Neural cell (in vitro differentiated cells): ENCODE results near the gene MGAT4B. TPM values are rescaled to one million over a fixed set of nuclear protein-coding genes. Genes with fewer than 3 reads are reported as not detected.

Experiments
- H2AFZ ChIP-seq: fragments of 200-600, 300-800 bp; sonication (generic), shearing (Covaris generic); 2 replicates; pipeline ENCODE4 v1.6.0; 2014; ENCODE audit warnings: low read depth, mild to moderate bottlenecking, antibody characterized with exemption, low read length, moderate library complexity
- H3F3A ChIP-seq: fragments of 200-600 bp; shearing (Covaris generic); 2 replicates; pipeline ENCODE4 v1.6.1; 2016; ENCODE audit warnings: mild to moderate bottlenecking, moderate library complexity, mixed read lengths, antibody characterized with exemption, low read length; ENCODE audit not compliant: insufficient read depth, poor library complexity, severe bottlenecking
- H3K27ac ChIP-seq: fragments of 200-600, 300-800 bp; sonication (generic), shearing (Covaris generic); 2 replicates; pipeline ENCODE4 v1.5.1; 2014; ENCODE audit warnings: mild to moderate bottlenecking, low read length, moderate library complexity
- H3K27me3 ChIP-seq: fragments of 300-800, 200-600 bp; sonication (generic), shearing (Covaris generic); 2 replicates; pipeline ENCODE4 v1.6.0; 2014; ENCODE audit warnings: mild to moderate bottlenecking, low read depth, low read length, moderate library complexity; ENCODE audit not compliant: insufficient read depth
- H3K36me3 ChIP-seq: fragments of 300-800, 200-600 bp; sonication (generic), shearing (Covaris generic); 2 replicates; pipeline ENCODE4 v1.5.1; 2014; ENCODE audit warnings: mild to moderate bottlenecking, antibody characterized with exemption, low read length, moderate library complexity; ENCODE audit not compliant: insufficient read depth
- H3K4me2 ChIP-seq: fragments of 300-800, 200-600 bp; sonication (generic), shearing (Covaris generic); 2 replicates; pipeline ENCODE4 v1.6.0; 2014; ENCODE audit warnings: mild to moderate bottlenecking, low read length
- H3K4me3 ChIP-seq: fragments of 300-800, 200-600 bp; sonication (generic), shearing (Covaris generic); 2 replicates; pipeline ENCODE4 v1.5.1; 2014; ENCODE audit warnings: mild to moderate bottlenecking, low read length, moderate library complexity
- H3K79me2 ChIP-seq: fragments of 200-600 bp; shearing (Covaris generic); replicated peaks from 2 replicates; pipeline ENCODE4 v1.6.0; 2014; ENCODE audit warnings: mild to moderate bottlenecking, low read length, moderate library complexity; ENCODE audit not compliant: insufficient read depth
- H3K9ac ChIP-seq: fragments of 300-800, 200-600 bp; sonication (generic), shearing (Covaris generic); 2 replicates; pipeline ENCODE4 v1.6.1; 2016; ENCODE audit warnings: mild to moderate bottlenecking, low read length, mixed read lengths
- H3K9me2 ChIP-seq: fragments of 200-600 bp; shearing (Covaris generic); 2 replicates; pipeline ENCODE4 v1.6.1; 2016; ENCODE audit warnings: mild to moderate bottlenecking, low read length, mixed read lengths; ENCODE audit not compliant: insufficient read depth
- H3K9me3 ChIP-seq: fragments of 200-600, 300-800 bp; sonication (generic), shearing (Covaris generic); 2 replicates; pipeline ENCODE4 v1.6.1; 2016; ENCODE audit warnings: mild to moderate bottlenecking, mixed run types, low read length, moderate library complexity, mixed read lengths
- H4K20me1 ChIP-seq: fragments of 200-600 bp; shearing (Covaris generic); 2 replicates; pipeline ENCODE4 v1.6.1; 2016; ENCODE audit warnings: mild to moderate bottlenecking, mixed run types; ENCODE audit not compliant: insufficient read depth
- EP300 ChIP-seq: fragments of 450-650 bp; conservative IDR thresholded peaks from 2 replicates; pipeline ENCODE4 v1.6.1; 2014; ENCODE audit warnings: antibody characterized with exemption, mild to moderate bottlenecking, moderate library complexity; ENCODE audit not compliant: poor library complexity, severe bottlenecking
- EZH2 ChIP-seq: fragments of 200-600, 300-800 bp; shearing (Covaris generic), sonication (generic); IDR thresholded peaks from 2 replicates; pipeline ENCODE4 v1.6.1; 2014; ENCODE audit warnings: antibody characterized with exemption, low read length, borderline replicate concordance, mild to moderate bottlenecking; ENCODE audit not compliant: insufficient read depth, poor library complexity, severe bottlenecking
- MXI1 ChIP-seq: fragments of 450-650 bp; conservative IDR thresholded peaks from 2 replicates; pipeline ENCODE4 v1.6.1; 2014; ENCODE audit warnings: antibody characterized with exemption, mild to moderate bottlenecking; ENCODE audit not compliant: poor library complexity, severe bottlenecking
- POLR2AphosphoS5 ChIP-seq: IDR thresholded peaks from 2 replicates; pipeline ENCODE4 v1.6.1; 2012
- RAD21 ChIP-seq: fragments of 450-650 bp; conservative IDR thresholded peaks from 2 replicates; pipeline ENCODE4 v1.6.1; 2014; ENCODE audit warnings: antibody characterized with exemption, mild to moderate bottlenecking, moderate library complexity
- SMC3 ChIP-seq: fragments of 450-650 bp; conservative IDR thresholded peaks from 2 replicates; pipeline ENCODE4 v1.6.1; 2014; ENCODE audit warnings: antibody characterized with exemption, mild to moderate bottlenecking, moderate library complexity; ENCODE audit not compliant: poor library complexity
- TAF1 ChIP-seq: IDR thresholded peaks from 2 replicates; pipeline ENCODE4 v1.6.1; 2012; ENCODE audit warnings: low read depth
- polyA plus RNA-seq: library from polyadenylated mRNA; depleted of rRNA; stranded (reverse); fragments of >200 nt; gene quantifications from 2 replicates; pipeline ENCODE4 v1.2.3, GENCODE V29; 2014
- TF ChIP-seq, protein P1 (sequence below): IDR thresholded peaks from 2 replicates; pipeline ENCODE4 v1.6.1; 2012; ENCODE audit warnings: borderline replicate concordance
- TF ChIP-seq, protein P2 (sequence below): fragments of 450-650 bp; IDR thresholded peaks from 2 replicates; pipeline ENCODE4 v1.5.1; 2014; ENCODE audit warnings: antibody characterized with exemption, mild to moderate bottlenecking, moderate library complexity; ENCODE audit not compliant: poor library complexity, severe bottlenecking

MGAT4B gene
- polyA plus RNA-seq, 1 donor from 2014 or later: 70.6 TPM

DNA sequence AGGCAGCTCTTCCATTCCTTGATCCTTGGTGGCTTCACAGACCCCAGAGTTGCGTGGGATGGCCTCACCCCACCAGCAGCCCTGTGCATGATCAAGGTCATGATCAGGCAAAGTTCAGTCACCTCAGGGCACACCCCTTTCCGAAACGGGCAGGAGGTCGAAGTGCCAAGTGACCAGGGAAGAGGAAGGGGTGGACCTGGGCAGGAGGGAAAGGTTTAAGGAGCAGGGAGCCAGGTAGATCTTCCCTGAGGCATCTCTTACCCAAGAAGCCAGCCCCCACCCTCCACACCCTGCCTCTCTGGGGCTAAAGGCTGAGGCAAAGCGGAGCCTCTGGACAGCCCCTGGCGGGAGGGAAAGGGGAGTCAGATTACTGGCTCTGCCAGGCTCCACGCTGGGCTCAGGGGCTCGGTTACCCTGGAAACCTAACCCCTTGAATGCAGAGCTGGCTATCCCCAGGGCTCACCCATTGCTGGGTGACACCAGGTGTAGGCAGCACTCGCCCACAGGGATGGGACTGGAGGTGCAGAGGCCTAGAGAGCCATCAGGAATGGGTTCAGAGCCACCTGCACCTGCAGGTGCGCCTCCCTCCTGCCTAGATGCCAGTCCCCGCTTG is 3.6 kb downstream of the MGAT4B start:
- Histone ChIP-seq H3K36me3 (no peaks in the 10 kb centered on the region), H2AFZ (no peak overlapping the region), H3K27ac (no peak overlapping the region), H3K4me3 (no peak overlapping the region), H3K9ac (no peak overlapping the region), H3K27me3 (no peaks in the 10 kb centered on the region), H4K20me1 (no peaks in the 10 kb centered on the region), H3F3A (no peaks in the 10 kb centered on the region), H3K9me3 (no peaks in the 10 kb centered on the region), H3K79me2 (peaks cover 4% of the 10 kb centered on the region), H3K4me2 (no peak overlapping the region), H3K9me2 (no peaks in the 10 kb centered on the region)
- TF ChIP-seq TAF1 (no peak), MXI1 (no peak), EZH2 (no peak), RAD21 (no peak), SMC3 (no peak), EP300 (no peak), POLR2AphosphoS5 (no peak)
- TF ChIP-seq, protein P1, sequence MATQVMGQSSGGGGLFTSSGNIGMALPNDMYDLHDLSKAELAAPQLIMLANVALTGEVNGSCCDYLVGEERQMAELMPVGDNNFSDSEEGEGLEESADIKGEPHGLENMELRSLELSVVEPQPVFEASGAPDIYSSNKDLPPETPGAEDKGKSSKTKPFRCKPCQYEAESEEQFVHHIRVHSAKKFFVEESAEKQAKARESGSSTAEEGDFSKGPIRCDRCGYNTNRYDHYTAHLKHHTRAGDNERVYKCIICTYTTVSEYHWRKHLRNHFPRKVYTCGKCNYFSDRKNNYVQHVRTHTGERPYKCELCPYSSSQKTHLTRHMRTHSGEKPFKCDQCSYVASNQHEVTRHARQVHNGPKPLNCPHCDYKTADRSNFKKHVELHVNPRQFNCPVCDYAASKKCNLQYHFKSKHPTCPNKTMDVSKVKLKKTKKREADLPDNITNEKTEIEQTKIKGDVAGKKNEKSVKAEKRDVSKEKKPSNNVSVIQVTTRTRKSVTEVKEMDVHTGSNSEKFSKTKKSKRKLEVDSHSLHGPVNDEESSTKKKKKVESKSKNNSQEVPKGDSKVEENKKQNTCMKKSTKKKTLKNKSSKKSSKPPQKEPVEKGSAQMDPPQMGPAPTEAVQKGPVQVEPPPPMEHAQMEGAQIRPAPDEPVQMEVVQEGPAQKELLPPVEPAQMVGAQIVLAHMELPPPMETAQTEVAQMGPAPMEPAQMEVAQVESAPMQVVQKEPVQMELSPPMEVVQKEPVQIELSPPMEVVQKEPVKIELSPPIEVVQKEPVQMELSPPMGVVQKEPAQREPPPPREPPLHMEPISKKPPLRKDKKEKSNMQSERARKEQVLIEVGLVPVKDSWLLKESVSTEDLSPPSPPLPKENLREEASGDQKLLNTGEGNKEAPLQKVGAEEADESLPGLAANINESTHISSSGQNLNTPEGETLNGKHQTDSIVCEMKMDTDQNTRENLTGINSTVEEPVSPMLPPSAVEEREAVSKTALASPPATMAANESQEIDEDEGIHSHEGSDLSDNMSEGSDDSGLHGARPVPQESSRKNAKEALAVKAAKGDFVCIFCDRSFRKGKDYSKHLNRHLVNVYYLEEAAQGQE: no peak
- TF ChIP-seq, protein P2, sequence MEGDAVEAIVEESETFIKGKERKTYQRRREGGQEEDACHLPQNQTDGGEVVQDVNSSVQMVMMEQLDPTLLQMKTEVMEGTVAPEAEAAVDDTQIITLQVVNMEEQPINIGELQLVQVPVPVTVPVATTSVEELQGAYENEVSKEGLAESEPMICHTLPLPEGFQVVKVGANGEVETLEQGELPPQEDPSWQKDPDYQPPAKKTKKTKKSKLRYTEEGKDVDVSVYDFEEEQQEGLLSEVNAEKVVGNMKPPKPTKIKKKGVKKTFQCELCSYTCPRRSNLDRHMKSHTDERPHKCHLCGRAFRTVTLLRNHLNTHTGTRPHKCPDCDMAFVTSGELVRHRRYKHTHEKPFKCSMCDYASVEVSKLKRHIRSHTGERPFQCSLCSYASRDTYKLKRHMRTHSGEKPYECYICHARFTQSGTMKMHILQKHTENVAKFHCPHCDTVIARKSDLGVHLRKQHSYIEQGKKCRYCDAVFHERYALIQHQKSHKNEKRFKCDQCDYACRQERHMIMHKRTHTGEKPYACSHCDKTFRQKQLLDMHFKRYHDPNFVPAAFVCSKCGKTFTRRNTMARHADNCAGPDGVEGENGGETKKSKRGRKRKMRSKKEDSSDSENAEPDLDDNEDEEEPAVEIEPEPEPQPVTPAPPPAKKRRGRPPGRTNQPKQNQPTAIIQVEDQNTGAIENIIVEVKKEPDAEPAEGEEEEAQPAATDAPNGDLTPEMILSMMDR: no peak

DNA sequence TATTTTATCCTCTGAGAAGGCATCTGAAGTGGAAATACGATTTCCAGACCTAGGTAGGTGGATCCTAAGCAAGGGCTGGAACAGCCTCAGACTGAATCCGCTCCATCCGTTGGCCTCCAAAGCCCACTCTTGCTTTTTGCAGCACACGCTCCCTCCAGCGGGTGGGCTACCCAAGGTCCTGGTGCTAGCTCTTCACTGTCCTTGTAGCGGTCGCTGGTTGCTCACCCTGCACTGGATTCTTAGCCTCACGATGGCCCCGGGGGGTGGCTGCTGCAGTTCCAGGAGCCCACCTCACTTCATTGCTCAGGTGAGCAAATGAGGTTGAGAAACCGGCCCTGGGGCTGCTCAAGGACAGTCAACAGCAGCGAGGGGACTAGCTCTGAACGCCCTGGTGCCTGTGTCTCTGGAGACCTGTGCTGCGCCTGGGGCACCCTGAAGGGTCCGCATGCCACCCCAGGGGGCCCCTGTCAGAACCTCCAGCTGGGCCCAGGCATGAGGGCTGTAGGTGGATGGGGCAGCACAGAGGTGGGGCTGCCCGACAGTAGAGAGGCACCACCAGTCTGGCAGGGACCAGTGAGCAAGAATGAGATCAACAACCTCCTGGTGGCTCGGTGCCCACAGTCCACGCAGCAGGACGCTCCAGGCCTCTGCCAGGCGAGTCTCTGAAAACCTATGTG is 4.3 kb downstream of the MGAT4B start:
- Histone ChIP-seq H3K9ac (no peak overlapping the region), H3K9me3 (no peaks in the 10 kb centered on the region), H3K4me2 (no peak overlapping the region), H3F3A (no peaks in the 10 kb centered on the region), H3K36me3 (no peaks in the 10 kb centered on the region), H3K79me2 (no peaks in the 10 kb centered on the region), H3K9me2 (no peaks in the 10 kb centered on the region), H2AFZ (no peak overlapping the region), H3K27me3 (no peaks in the 10 kb centered on the region), H3K4me3 (no peak overlapping the region), H4K20me1 (no peaks in the 10 kb centered on the region), H3K27ac (no peak overlapping the region)
- TF ChIP-seq RAD21 (no peak), TAF1 (no peak), SMC3 (no peak), MXI1 (no peak), EP300 (no peak), EZH2 (no peak), POLR2AphosphoS5 (no peak)
- TF ChIP-seq, protein P2: no peak
- TF ChIP-seq, protein P1: no peak
